Esophagus squamous epithelium (tissue), 5 donors: ENCODE data around the gene CDC25B. TPM values are rescaled to one million over a fixed set of nuclear protein-coding genes. Genes with fewer than 3 reads are reported as not detected.
"Not testable (repeated sequence)": the region's sequence is repeated elsewhere in the genome, so short reads cannot be mapped to it uniquely, and the experiment has no call there.

Experiments used
- DNase-seq: peaks from one replicate; lab custom pipeline; 2025; lab: John Stamatoyannopoulos, UW
- H3K27ac ChIP-seq, 4 donors: fragments of 200-600 bp; sonication (generic); one replicate each; pipeline ENCODE4 v1.5.1; 2016 to 2019; ENCODE audit warnings: mild to moderate bottlenecking in 1 of 4
- H3K27me3 ChIP-seq, 4 donors: fragments of 200-600 bp; sonication (generic); 1 replicate in 3 of 4; 2 replicates in 1 of 4; pipeline versions ENCODE4 v1.5.1 to v1.6.0; 2017 to 2021; ENCODE audit warnings: antibody characterized with exemption in 1 of 4
- H3K36me3 ChIP-seq, 3 donors: fragments of 200-600 bp; sonication (generic); one replicate each; pipeline ENCODE4 v1.5.1; 2016 to 2019
- H3K4me1 ChIP-seq, 3 donors: fragments of 200-600 bp; sonication (generic); one replicate each; pipeline ENCODE4 v1.5.1; 2017 to 2019
- H3K4me3 ChIP-seq, 4 donors: fragments of 200-600 bp; sonication (generic); 1 replicate in 3 of 4; 2 replicates in 1 of 4; pipeline ENCODE4 v1.5.1; 2016 to 2019; ENCODE audit warnings: mild to moderate bottlenecking in 2 of 4, moderate library complexity in 1 of 4
- H3K9me3 ChIP-seq, 3 donors: fragments of 200-600 bp; sonication (generic); one replicate each; pipeline ENCODE4 v1.5.1; 2016 to 2019
- CTCF ChIP-seq, 6 experiments: fragments of 450-650 bp in 4 of 6; fragments of 200-600 bp in 2 of 6; sonication (generic) in 2 of 6; IDR thresholded peaks; one replicate each; pipeline ENCODE4 v1.5.1; 2016 to 2019; ENCODE audit warnings: antibody characterized with exemption in 6 of 6, mild to moderate bottlenecking in 4 of 6, moderate library complexity in 4 of 6
- POLR2A ChIP-seq, 4 donors: fragments of 450-650 bp; IDR thresholded peaks; one replicate each; pipeline ENCODE4 v1.6.1; 2017; ENCODE audit warnings: antibody characterized with exemption in 4 of 4, mild to moderate bottlenecking in 4 of 4, moderate library complexity in 3 of 4
- WGBS, 2 donors: methylation state at CpG; one replicate each; pipeline ENCODE4 v1.1.5; 2018; 5-methylcytosine and 5-hydroxymethylcytosine counted together
- intact Hi-C: fragments of 100-400 bp; cut with DNase I; formaldehyde crosslinking; loops from one replicate; pipeline ENCODE4 v1.15.0; 2022
- total RNA-seq, 4 donors: library from RNA; depleted of rRNA; stranded (reverse); fragments of >200 nt; gene quantifications; one replicate each; pipeline ENCODE4 v1.1.0, GENCODE V29; 2016
- donor health status: DM: yes; HTN: yes; CAD: no.

The CDC25B gene
- total RNA-seq, 4 donors from 2014 or later = 15.6 to 26.2 (median 18.1) TPM

- intact Hi-C loops = no loop called here
- TF ChIP-seq POLR2A (IDR thresholded peaks at IDR 0.05) = no peak
- TF ChIP-seq CTCF (IDR thresholded peaks at IDR 0.05) = no peak
- DNase-seq = no peak
- Histone ChIP-seq H3K27ac (no peak overlapping the region), H3K27me3 (no peaks in the 10 kb centered on the region), H3K36me3 (peaks cover 0 to 6% (median 0%) of the 10 kb centered on the region in 3 donors), H3K4me1 (no peaks in the 10 kb centered on the region), H3K4me3 (no peak overlapping the region), H3K9me3 (no peaks in the 10 kb centered on the region)
- WGBS, 2 donors = 73 to 74% methylated on average over 3 of the region's 3 CpGs
Measured at GRCh38 chr20:3839328-3839727, 43.2 kb downstream of the CDC25B start.

- H3K36me3 ChIP-seq, H3K4me1 ChIP-seq, H3K27ac ChIP-seq, intact Hi-C loops, H3K4me3 ChIP-seq, DNase-seq, H3K27me3 ChIP-seq, H3K9me3 ChIP-seq: not testable (repeated sequence)
- 49 to 71% methylated on average over 6 to 7 of the region's 7 CpGs for WGBS, 2 donors
Measured at GRCh38 chr20:3840201-3840600, 44.1 kb downstream of the CDC25B start.

GRCh38 chr20:3842348-3842930 is 46.3 kb downstream of the CDC25B start:
- H3K4me1 ChIP-seq = peaks cover 3 to 15% (median 9%) of the 10 kb centered on the region in 3 donors
- H3K27ac ChIP-seq = no peak overlapping the region
- no peak overlapping the region for H3K4me3 ChIP-seq
- intact Hi-C loops = no loop called here
- no peaks in the 10 kb centered on the region for H3K36me3 ChIP-seq
- TF ChIP-seq CTCF (IDR thresholded peaks at IDR 0.05) (no peak), POLR2A (IDR thresholded peaks at IDR 0.05) (no peak)
- WGBS, 2 donors = 89 to 91% methylated on average over 4 to 6 of the region's 7 CpGs
- no peak for DNase-seq
- H3K9me3 ChIP-seq = no peaks in the 10 kb centered on the region
- H3K27me3 ChIP-seq = no peaks in the 10 kb centered on the region

GRCh38 chr20:3843490-3843889 is 47.4 kb downstream of the CDC25B start:
- Histone ChIP-seq H3K4me3 (no peak overlapping the region), H3K27me3 (no peaks in the 10 kb centered on the region), H3K9me3 (no peaks in the 10 kb centered on the region), H3K4me1 (peaks cover 10 to 25% (median 15%) of the 10 kb centered on the region in 3 donors), H3K36me3 (no peaks in the 10 kb centered on the region), H3K27ac (no peak overlapping the region)
- intact Hi-C loops = no loop called here
- no peak for TF ChIP-seq CTCF (IDR thresholded peaks at IDR 0.05)
- TF ChIP-seq POLR2A (IDR thresholded peaks at IDR 0.05) = no peak
- DNase-seq = no peak
- 10 to 32% methylated on average over 5 of the region's 5 CpGs for WGBS, 2 donors

GRCh38 chr20:3843990-3844619 is 48.0 kb downstream of the CDC25B start:
- WGBS, 2 donors = 94 to 95% methylated on average over 9 of the region's 9 CpGs
- intact Hi-C loops, DNase-seq, H3K9me3 ChIP-seq, H3K4me3 ChIP-seq, H3K27ac ChIP-seq, H3K36me3 ChIP-seq, H3K27me3 ChIP-seq: not testable (repeated sequence)
- H3K4me1 ChIP-seq = peaks cover 12 to 31% (median 15%) of the 10 kb centered on the region in 3 donors

- peak overlapping the region; percentile 89 to 99 (median 96) for H3K4me3 ChIP-seq
- DNase-seq = no peak
- TF ChIP-seq POLR2A (IDR thresholded peaks at IDR 0.05) = no peak
- no peak for TF ChIP-seq CTCF (IDR thresholded peaks at IDR 0.05)
- no CpG with 5 or more reads among the region's 22 CpGs for WGBS, 2 donors
- H3K36me3 ChIP-seq = no peaks in the 10 kb centered on the region
- peak overlapping the region; percentile 90 to 98 (median 96) for H3K27ac ChIP-seq
- H3K27me3 ChIP-seq = no peaks in the 10 kb centered on the region
- peaks cover 12 to 39% (median 15%) of the 10 kb centered on the region in 3 donors for H3K4me1 ChIP-seq
- intact Hi-C loops = no loop called here
- H3K9me3 ChIP-seq = no peaks in the 10 kb centered on the region
Measured at GRCh38 chr20:3846378-3846739, 50.2 kb downstream of the CDC25B start.
